Ureter (tissue), 1 donor: ENCODE data around the gene OR5K4. TPM values are rescaled to one million over a fixed set of nuclear protein-coding genes. Genes with fewer than 3 reads are reported as not detected.

Experiments used
- DNase-seq: peaks from one replicate; pipeline ENCODE4 v3.0.0-alpha.2; 2020; ENCODE audit warnings: low spot score
- total RNA-seq: library from RNA; stranded (reverse); gene quantifications from one replicate; pipeline ENCODE4 v1.2.4, GENCODE V29; 2023
- donor health status: DM: yes; HTN: yes; CAD: no.

Gene OR5K4, protein sequence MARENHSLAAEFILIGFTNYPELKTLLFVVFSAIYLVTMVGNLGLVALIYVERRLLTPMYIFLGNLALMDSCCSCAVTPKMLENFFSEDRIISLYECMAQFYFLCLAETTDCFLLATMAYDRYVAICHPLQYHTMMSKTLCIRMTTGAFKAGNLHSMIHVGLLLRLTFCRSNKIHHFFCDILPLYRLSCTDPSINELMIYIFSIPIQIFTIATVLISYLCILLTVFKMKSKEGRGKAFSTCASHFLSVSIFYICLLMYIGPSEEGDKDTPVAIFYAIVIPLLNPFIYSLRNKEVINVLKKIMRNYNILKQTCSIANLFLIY
- total RNA-seq: not detected

DNA sequence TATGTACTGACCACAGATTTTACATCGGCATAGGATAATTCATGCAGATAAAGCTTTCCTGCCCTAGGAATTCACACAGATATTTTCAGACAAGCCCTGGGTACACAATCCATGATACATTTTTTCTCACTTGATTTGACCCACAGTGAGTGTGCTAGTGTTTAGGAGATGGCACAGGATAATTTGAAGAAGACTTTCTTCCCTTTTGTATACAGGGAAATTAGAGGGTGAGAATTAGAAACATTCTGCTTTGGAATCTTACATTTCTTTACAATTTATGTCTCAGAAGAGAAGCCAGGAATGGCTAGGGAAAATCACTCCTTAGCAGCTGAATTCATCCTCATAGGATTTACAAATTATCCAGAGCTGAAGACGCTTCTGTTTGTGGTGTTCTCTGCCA, at the start of gene OR5K4:
OR5K4 (plus strand) TSS at position 301 of the 400 bp plus-strand sequence; CDS start at position 301, 0 bp downstream.
- DNase-seq: no peak

DNA sequence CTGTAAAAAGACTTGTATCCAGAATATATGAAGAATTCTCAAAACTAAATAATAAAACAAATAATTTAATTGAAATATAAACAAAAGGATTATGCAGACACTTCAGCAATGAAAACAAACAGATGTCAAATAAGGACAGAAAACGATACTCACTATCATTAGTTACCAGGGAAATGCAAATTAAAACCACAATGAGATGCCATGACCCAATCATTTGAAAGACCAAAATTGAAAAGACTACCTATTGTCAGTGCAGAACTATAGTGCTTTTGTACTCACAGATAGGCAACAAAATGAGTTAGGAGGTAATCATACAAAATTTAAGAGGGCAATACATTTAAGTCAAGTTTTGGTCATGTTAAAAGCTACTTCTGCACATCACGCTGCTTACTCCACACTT, 31.6 kb upstream of the OR5K4 start:
- no peak for DNase-seq

DNA sequence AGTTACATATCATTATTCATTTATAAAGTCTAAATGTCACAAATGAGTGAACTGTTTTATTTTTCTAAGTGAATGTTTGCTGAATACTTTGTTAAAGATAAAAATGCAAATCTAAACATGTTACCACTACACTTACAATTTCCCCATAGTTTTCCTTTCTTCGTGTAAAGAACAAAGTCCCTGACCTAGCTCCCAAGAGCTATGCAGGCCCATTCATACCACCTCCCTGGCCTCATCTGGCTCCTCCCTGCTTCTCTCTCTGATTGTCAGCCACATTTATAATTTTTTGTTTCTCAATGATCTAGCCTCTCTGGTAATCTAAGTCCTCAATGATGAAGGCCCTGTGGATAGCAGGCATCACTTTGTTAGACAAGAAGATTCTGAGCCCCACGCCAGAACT, 31.0 kb upstream of the OR5K4 start:
- no peak for DNase-seq

DNA sequence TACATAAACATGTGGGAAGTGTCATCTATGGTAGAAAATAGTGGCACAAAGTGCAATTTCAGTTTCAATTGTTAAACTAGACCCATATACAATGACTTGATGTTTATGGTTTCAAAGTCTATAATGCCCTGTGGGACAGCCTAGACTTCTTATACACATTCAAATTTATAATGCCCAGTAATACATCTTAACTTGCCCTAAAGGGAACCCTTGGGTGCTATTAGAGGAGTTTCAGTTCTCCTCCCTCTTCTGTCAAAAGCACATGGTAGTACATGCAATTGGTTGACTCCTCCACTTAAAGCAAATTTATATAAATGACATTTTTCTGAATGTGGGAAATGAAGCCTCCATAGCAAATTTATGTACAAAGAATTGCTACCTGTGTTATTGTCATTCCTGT, 30.2 kb upstream of the OR5K4 start:
- DNase-seq: no peak

DNA sequence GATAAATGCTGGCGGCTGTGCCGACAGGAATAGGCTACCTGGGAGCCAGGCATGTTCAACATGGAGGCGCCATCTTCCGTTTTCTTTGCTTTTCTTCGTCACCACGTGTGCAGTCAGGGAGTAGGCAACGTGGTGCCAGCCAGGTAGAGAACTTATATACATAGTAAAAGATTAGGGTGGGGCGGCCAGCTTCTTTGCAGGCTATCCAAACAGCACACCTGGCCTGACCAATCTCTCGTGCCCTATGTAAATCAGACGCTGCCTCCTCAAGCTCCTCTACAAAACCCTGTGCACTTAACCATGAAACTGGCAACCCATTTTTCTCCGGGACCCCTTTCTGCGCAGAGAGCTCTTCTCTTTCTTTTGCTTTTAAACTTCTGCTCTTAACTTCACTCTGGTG, 28.6 kb upstream of the OR5K4 start:
- no peak for DNase-seq

DNA sequence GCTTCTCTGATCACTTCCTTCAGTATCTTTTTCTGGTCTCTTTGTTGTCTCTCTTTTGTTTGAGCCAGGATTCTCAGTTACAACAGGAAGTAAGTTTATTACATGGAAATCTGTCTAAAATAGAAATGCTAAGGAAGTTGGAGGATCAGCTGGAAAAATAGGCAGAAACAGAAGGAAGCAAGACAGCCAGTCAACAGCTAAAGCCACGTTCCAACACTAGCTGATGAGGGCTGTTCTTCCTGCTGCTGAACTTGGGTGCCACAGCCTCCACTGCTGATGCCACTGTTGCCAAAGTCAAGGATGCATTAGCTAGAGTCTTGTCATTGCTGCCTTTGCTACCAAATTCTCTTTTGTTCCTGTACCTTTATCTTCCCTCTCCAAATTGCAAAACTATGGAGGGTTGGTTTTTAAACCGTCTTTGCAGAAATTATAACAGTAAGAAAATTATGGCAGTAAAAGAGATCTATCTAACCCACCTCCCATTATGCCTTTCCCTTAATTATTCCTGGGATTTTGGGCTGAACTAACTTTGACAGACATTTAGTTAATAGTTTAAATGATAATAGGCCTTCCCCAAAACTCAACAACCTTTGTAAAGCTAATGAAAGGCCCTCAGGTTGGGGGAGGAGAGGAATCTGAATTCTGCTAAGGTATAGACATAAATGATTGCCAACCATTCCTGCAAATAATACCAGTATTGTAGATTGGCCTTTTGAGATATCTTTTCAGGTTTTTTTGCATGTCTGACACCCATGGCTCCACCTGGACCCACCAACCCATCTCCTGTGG, 27.4 kb upstream of the OR5K4 start:
- no peak for DNase-seq

DNA sequence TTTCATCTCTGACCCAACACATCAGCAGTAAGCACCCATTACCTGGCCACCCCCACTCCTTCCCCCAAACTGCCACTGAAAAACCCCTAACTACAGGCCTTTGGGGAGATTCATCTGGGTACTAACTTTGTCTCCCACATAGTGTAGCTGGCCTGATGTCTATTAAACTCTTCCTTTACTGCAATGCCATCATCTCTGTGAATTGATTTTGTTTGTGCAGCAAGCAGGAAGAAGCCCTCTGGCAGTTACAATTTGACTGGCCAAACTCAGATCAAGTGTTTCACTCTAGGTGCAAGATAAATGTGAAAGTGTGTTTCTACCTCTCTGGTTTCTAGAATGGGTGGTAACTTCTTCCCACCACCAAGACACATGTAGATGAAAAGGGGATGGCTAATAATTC, 26.7 kb upstream of the OR5K4 start:
- DNase-seq: no peak

DNA sequence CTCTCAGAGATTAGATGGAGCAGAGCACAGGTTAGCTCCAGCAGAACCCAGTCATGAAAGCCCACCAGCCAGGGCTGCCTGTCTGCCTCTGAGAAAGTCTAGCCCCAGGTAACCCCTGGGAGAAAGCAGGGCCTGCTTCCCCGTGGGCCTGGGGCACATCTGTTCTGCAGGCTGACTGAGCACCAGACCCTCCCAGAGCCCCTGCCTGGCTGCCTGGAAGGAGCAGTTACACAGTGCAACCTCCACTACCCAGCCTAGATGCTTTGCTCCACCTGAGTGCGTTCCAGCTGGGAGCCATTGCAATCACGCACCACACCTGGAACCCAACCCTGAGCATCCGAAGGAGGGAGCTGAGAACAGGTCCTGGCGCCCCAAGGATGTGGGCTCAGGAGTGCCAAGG, 24.7 kb upstream of the OR5K4 start:
- no peak for DNase-seq

DNA sequence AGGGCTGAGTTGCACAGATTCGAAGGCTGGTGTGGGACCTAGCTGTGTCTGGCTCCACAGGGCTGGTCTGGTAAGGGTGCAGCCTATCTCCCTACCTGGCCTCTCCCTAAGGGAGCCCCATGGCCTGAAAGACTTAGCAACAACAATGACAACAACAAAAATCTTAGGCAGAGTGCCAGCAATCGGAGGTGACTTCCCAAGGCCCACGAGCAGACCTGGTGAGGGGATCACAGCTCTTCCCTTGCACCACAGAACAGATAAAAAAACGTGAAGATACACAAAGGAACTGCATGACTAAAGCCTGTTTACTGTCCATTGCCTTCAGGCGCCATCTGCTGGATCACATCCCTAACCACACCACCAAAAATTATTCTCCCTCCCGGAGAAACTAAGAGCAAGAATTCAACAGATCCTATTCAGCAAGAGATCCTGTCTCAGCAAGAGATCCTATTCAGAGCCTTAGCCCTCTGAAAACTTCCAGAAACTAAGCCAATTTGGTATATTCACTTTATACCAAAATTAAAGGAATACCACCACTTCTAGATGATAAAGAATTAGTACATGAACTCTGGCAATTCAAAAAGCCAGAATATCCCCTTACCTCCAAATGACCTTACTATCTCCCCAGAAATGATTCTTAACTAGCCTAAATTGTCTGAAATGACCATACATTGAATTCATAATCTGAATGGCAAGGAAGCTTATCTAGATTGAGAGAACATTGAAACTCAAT, 24.1 kb upstream of the OR5K4 start:
- peak; percentile 45 for DNase-seq

DNA sequence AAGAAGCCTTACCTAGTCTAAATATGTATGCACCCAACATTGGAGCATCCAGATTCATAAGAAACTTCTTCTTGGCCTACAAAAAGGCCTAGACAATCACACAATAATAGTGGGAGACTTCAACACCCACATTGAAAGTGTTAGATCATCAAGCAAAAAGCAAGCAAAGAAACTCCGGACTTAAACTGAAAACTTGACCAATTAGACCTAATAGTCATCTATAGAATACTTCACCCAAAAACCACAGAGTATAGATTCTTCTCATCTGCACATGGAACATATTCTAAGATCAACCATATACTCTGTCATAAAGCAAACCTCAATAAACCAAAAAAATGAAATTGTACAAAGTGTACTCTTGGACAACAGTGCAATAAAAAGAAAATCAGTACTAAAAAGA, 22.3 kb upstream of the OR5K4 start:
- DNase-seq: no peak

DNA sequence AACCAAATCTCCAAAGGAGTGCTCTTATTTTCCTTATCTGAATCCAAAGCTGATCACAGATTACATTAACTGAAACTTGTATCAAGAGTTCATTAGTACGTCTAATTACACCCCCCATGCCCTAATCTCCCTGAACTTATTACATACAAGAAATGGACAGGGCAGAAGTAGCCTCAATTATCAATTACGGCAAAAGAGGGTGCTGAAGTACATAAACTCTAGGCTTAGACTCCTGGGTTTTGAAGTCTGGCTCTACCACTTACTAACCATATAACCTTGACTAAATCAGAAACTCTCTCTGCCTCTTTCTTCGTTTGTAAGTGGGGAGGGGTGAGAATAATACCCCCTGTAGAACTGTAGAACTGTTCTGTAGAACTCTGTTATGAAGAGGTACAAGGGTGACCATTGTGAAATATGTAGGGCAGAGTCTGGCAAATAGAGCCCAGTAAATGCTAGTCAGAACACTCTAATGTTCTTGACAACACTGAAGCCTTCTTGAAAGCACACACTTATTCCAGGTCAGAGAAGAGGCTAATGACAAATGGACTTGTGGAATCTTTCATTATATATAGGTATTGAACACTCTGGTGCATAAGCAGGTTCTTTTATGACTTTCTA, 19.6 kb upstream of the OR5K4 start:
- DNase-seq: no peak

DNA sequence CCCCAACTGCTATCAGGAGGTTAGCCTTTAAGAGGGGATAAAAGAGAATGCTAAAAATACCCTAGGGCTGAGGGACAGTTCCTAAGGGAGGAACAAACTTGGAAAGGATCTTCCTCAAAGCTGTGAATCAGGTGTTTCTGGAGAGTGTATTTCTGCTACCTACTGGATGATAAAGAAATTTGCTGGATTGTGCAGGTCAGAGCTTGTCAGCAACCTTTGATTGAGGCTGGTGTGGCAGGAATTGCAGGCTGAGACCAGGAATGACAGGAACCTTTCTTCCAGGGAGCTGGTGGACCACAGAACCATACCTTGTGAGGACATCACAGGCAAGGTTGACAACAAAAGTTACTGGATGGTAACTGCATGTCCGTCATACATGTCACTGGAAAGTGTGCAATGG, 14.6 kb upstream of the OR5K4 start:
- DNase-seq: no peak

DNA sequence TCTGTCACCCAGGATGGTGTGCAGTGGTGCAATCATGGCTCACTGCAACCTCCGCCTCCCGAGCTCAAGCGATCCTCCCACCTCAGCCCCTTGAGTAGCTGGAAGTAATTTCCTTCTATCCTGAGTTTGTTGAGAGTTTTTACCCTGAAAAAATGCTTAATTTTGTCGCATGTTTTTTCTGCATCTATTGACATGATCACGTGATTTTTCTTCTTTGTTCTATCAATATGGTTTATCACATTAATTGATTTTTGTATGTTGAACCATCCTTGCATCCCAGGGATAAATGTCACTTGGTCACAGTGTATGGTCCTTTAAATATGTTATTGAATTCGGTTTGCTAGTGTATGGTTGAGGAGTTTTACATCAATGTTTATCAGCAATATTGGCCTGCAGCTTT, 11.9 kb upstream of the OR5K4 start:
- no peak for DNase-seq

DNA sequence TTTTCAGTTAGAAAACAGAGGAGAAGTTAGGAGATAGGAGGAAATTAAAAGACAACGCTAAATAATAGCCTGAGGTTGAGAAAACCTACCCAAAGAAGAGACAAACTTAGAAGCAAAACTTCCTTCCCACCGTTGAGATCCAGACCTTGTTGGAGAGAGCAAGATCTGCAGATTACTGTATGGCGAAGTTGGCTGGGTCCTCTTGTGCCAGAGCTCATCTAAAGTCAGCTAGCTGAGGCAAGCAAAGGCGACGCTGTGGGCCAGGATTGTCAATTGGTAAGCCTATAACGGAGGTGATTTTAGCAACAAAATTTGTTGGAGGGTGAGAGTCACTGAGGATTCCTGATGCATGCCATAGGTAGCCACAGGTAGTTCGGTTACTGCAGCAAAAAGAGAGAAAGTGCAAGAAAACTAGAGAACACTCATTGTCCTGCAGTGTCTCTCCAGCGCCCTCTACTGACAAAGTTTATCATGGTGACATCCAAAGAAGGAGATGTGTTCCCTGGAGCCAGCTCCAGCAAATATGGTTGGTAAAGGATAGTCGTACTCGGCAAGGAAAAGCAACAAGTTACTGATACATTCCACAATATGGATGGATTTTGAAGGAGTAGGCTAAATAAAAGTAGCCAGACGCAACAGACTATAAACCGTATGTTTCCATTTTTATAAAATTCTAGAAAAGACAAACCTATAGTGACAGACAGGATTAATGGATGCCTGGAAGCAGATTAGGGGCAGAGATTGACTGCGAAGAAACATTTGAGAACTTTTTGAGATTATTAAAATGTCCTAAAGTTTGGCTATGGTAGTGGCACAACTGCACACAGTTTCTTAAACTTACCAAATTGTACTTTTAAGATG, 9.8 kb upstream of the OR5K4 start:
- DNase-seq: no peak

DNA sequence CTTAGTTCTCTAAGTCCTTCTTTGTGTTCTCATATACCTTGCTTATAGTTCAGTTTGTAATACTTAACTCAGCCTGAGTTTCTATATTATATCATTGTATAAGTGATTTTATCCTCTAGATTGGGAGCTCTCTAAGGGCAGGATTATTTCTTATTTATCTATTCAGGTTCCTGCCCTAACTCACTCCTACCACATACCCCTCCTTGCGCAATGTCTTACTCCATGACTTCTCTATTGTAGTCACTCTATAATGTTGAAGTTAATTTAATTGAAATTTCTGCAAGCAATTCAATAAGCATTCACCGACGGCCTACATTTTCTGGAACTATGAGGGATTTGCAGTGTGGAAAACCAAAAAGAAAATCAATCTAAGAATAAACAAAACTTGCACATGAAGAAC, 3.6 kb upstream of the OR5K4 start:
- no peak for DNase-seq

DNA sequence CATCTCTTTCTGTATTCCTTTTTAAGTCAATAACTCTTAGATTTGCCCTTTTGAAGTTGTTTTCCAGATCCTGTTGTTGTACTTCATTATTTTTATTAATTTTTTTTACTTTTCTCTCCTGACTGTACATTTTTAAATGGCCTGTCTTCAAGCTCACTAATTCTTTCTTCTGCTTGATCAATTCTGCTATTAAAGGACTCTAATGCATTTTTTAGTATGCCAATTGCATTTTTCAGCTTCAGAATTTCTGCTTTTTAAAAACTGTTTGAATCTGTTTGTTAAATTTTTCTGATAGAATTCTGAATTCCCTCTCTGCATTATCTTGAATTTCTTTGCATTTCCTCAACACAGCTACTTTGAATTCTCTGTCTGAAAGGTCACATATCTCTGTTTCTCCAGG, 5.6 kb downstream of the OR5K4 start:
- DNase-seq: no peak

DNA sequence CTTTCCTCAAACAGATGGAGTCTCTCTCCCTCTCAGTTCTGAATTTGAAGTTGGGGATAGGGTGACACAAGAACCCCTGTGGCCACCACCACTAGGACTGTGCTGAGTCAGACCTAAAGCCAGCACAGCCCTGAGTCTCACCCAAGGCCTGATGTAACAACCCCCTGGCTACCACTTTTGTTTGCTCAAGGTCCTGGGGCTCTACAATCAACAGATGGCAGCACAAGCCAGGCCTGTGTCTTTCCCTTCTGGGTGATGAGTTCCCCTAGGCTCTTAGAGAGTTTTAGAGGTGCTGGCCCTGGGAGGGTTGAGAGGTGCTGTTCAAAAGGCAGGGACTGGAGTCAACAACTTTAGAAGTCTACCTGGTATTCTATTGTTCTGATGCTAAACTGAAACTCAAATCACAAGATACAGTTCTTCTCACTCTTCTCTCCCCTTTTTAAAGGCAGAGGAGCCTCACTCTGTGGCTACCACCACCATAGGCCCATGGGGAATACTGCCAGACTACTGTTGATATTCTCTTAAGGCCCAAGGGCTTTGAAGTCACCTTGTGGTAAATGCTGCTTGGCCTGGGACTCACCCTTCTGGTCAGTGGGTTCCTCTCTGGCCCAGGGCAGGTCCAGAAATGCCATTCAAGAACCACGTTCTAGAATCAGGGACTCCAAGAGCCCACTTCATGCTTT, 6.5 kb downstream of the OR5K4 start:
- no peak for DNase-seq

DNA sequence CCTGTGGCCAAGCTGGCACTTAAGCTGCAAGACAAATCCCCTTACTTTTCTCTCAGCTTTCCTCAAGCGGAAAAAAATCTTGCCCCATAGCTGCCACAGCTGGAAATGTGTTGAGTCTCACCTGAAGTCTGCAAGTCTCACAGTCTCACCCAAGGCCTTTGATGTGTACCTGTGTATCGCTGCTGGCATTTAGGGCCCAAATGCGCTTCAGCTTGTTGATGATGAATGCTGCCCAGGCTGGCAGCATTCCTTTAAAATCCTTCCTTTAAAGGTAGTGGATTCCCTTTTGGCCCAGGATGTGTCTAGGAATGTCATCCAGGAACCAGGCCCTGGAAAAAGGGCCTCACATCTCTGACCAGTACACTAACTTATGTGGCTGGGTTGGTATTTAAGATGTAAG, 7.0 kb downstream of the OR5K4 start:
- DNase-seq: no peak

DNA sequence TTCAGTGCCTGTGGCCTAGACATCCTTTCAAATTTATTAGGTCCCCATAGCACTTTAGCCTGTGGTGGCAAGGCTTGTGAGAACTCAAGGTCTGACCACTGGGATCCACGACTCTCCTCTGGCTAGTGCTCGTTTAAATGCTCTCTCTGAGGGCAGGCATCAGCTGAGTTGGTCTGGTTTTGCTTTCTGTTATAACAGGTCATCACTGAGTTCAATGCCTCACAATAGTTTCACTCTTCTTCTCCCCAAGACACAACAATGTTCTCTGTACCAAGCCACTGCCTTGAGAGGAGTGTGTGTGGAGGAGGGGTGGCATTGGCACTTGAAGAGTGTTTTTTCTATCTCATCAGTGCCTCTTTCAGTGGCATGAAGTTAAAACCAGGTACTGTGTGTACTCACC, 7.6 kb downstream of the OR5K4 start:
- DNase-seq: no peak

DNA sequence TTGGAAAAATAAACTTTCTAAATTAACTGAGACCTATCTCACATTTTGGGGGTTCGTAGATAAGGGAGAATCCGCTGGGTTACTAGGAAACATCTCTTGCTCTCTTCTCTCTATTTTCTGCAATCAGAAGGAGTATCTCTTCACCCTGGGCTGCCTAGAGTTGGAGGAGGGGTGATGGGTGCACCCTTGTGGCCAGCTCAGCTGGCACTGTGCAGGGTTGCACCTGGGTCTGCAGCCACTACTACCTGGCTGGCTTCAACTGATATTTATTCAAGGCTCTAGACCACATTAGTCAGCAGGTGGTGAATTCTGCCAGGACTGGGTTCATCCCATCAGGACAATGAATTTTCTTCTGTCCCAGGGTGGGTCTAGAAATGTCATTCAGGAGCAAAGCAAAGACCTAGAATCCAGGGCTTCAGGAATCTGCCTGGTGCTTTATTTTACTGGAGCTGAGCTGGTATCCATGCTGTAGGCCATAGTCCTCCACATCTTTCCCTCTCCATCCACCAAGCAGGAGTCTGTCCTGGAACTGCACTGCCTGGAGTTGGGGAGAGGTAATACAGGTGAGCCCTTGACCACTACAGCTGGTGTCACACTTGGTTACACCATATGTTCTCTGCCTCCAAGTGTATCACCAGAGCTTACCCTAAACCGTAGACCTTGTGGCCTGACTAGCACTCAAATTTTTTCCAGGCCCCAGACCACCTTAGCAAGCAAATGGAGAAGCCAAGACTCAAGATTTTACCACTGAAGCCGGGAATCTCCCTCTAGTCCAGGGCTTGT, 14.0 kb downstream of the OR5K4 start:
- DNase-seq: no peak
